Karpas-422 (cell line): ENCODE results near the gene MIPOL1. TPM values are rescaled to one million over a fixed set of nuclear protein-coding genes. Genes with fewer than 3 reads are reported as not detected.

Experiments
- DNase-seq: peaks from one replicate; pipeline ENCODE4 v3.0.0-alpha.2; 2015
- H2AFZ ChIP-seq: fragments of 200-600 bp; sonication (generic); 2 replicates; pipeline ENCODE4 v1.6.1; 2014; ENCODE audit warnings: antibody characterized with exemption, low read length, mixed read lengths
- H3K27ac ChIP-seq: fragments of 200-600 bp; sonication (generic); 2 replicates; pipeline ENCODE4 v1.5.1; 2014; ENCODE audit warnings: mild to moderate bottlenecking, low read length, moderate library complexity
- H3K27me3 ChIP-seq: fragments of 200-600 bp; sonication (generic); 2 replicates; pipeline ENCODE4 v1.6.1; 2014; ENCODE audit warnings: low read length, mixed read lengths
- H3K36me3 ChIP-seq: fragments of 200-600 bp; sonication (generic); 2 replicates; pipeline ENCODE4 v1.6.1; 2014; ENCODE audit warnings: low read length, mixed read lengths; ENCODE audit not compliant: insufficient read depth
- H3K4me1 ChIP-seq: fragments of 200-600 bp; sonication (generic); 2 replicates; pipeline ENCODE4 v1.6.1; 2014; ENCODE audit warnings: mild to moderate bottlenecking, low read length, mixed read lengths
- H3K4me2 ChIP-seq: fragments of 200-600 bp; sonication (generic); 2 replicates; pipeline ENCODE4 v1.6.1; 2014; ENCODE audit warnings: low read length, low read depth, mild to moderate bottlenecking; ENCODE audit not compliant: poor library complexity, severe bottlenecking
- H3K4me3 ChIP-seq: fragments of 200-600 bp; sonication (generic); 2 replicates; pipeline ENCODE4 v1.5.1; 2014; ENCODE audit warnings: mild to moderate bottlenecking, antibody characterized with exemption, low read length, mixed read lengths
- H3K79me2 ChIP-seq: fragments of 200-600 bp; sonication (generic); 2 replicates; pipeline ENCODE4 v1.6.1; 2014; ENCODE audit warnings: mild to moderate bottlenecking, low read length, mixed read lengths
- H3K9ac ChIP-seq: fragments of 200-600 bp; sonication (generic); 2 replicates; pipeline ENCODE4 v1.6.0; 2014; ENCODE audit warnings: low read length
- H3K9me2 ChIP-seq: fragments of 200-600 bp; sonication (generic), shearing (Covaris generic); replicated peaks from 2 replicates; pipeline ENCODE4 v1.6.0; 2014; ENCODE audit warnings: mild to moderate bottlenecking, low read length, moderate library complexity; ENCODE audit not compliant: insufficient read depth
- H3K9me3 ChIP-seq: fragments of 300-700, 200-600 bp; sonication (generic); 2 replicates; pipeline ENCODE4 v1.6.1; 2014; ENCODE audit warnings: low read length, mixed read lengths
- H4K20me1 ChIP-seq: fragments of 200-600 bp; sonication (generic); 2 replicates; pipeline ENCODE4 v1.6.1; 2014; ENCODE audit warnings: mild to moderate bottlenecking, antibody characterized with exemption, low read length, low read depth; ENCODE audit not compliant: insufficient read depth
- total RNA-seq: library from RNA; depleted of rRNA; stranded (reverse); fragments of >200 nt; shearing (Covaris generic); gene quantifications from 2 replicates; pipeline ENCODE4 v1.2.3, GENCODE V29; 2014; ENCODE audit warnings: low replicate concordance

Gene MIPOL1
- total RNA-seq, 1 experiment from 2014 or later = not detected

DNA sequence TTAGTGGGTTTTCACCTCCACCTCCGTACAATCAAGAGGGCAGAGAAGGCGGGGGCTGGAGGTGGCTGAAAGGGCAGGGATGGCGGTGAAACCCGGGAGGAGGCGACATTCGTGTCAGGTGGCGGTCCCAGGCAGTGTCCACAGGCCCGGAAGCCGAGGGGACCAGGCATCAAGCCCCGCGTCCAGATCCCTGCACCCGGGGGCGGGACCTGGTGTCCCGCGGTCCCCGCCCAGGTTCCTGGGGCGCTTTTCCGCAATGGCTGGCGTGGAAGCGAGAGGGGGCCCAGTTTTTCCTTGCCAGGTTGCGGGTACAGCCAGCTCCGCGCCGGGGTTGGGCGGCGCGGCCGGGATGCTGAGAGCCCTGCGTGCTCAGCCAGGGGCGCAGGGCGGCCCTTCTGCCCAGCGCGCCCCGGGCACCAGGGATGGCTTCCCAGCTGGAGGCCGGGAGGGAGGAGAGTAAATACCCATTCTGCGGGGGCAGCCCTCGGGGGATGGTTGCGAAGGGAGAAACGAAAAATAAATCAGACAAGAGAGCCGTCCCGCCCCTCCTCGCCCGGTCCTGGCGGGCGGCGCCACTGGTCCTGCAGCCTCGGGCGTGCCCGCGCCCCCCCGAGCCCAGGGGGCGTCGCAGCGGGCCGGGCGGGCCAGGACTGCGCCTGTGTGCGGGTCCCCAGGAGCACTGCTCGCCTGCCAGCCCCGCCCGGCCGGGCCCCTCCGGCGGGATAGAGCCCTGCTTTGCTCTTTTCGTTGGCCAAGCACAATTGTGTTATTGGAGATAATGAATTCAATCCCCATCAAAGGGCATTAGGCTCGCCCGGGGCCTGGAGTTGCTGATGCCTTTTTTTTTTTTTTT is 385.8 kb downstream of the MIPOL1 start:
- no peak overlapping the region for H3K9ac ChIP-seq
- no peak for DNase-seq
- H3K36me3 ChIP-seq = no peaks in the 10 kb centered on the region
- H3K4me2 ChIP-seq = no peak overlapping the region
- H3K4me3 ChIP-seq = no peak overlapping the region
- no peaks in the 10 kb centered on the region for H4K20me1 ChIP-seq
- no peaks in the 10 kb centered on the region for H3K9me2 ChIP-seq
- peaks cover 6% of the 10 kb centered on the region for H3K4me1 ChIP-seq
- no peak overlapping the region for H2AFZ ChIP-seq
- no peak overlapping the region for H3K27ac ChIP-seq
- no peaks in the 10 kb centered on the region for H3K27me3 ChIP-seq
- no peaks in the 10 kb centered on the region for H3K79me2 ChIP-seq
- H3K9me3 ChIP-seq = no peaks in the 10 kb centered on the region

DNA sequence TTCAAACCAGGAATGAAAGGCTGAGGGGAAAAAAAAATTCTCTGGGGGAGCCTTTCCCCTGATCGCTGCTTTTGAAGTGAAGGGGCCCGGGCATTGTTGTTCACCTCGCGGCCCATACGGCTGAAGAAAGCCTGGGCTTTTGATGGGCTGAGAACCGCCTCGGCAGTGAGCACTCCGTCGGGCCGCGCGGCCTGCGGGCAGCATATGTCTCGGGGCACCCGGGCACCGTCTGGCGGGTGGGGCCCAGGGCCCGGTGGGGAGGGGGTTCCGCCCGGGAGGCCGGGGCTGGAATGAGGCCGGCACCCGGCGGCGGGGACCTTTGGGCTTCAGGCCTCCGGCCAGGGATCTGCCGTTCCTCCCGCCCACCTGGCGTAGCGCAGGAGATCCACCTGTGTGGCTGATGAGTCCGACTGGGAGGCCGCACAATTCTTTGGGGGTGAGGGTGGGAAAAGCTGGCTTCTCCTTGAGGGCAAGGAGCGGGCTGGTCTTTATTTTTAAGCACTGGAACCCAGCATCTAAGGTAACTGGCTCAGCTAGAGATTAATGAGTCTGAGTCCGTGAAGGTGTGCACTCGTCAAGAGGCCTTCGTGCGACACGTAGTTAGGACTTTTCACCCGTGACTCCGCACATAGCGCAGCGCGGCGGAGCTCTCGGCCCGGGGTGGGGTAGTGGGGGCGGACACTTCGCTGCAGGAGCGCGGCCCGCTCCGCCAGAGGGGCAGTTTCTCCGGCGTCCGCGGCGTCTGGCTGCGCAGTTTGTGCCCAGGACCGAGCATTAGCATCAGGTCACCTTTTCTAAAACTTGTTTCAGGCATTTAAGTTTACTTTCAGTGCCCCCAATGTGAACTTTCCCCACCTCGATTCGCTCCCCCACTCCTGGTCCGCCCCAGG is 386.7 kb downstream of the MIPOL1 start:
- no peak overlapping the region for H2AFZ ChIP-seq
- no peaks in the 10 kb centered on the region for H3K27me3 ChIP-seq
- H3K9ac ChIP-seq = no peak overlapping the region

DNA sequence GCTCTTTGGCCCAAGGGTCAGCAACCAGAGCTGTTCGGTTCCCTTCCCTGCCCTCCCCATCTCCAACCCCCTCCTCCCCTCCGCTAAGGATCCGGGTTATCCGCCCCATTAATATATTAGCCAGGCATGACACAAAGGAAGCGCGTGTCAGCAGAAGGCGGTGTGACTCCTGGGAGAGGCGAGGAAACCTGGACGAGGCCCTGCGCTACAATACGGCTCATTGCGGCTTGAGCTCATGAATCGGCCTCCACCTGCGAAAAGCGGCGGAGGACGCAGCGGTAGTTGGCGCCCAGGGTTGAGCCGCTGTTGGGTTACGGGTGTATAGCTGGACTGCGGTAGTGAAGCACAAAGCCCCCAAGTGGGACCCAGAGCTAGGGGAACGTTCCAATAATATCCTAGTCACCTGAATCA is 387.4 kb downstream of the MIPOL1 start:
- H3K9me3 ChIP-seq = no peaks in the 10 kb centered on the region
- H3K4me1 ChIP-seq = peaks cover 13% of the 10 kb centered on the region
- no peak overlapping the region for H3K27ac ChIP-seq
- H3K9ac ChIP-seq = no peak overlapping the region
- no peaks in the 10 kb centered on the region for H3K79me2 ChIP-seq
- H3K4me2 ChIP-seq = no peak overlapping the region
- H2AFZ ChIP-seq = no peak overlapping the region
- H3K9me2 ChIP-seq = no peaks in the 10 kb centered on the region
- no peak overlapping the region for H3K4me3 ChIP-seq
- DNase-seq = no peak
- no peaks in the 10 kb centered on the region for H4K20me1 ChIP-seq
- no peaks in the 10 kb centered on the region for H3K27me3 ChIP-seq
- H3K36me3 ChIP-seq = no peaks in the 10 kb centered on the region

More for the DNA sequence above, 386.7 kb downstream of the MIPOL1 start:
- no peak for DNase-seq
- Histone ChIP-seq H3K4me3 (no peak overlapping the region), H3K79me2 (no peaks in the 10 kb centered on the region), H3K27ac (no peak overlapping the region), H3K36me3 (no peaks in the 10 kb centered on the region), H3K9me3 (no peaks in the 10 kb centered on the region), H4K20me1 (no peaks in the 10 kb centered on the region), H3K4me2 (no peak overlapping the region), H3K4me1 (peaks cover 10% of the 10 kb centered on the region), H3K9me2 (no peaks in the 10 kb centered on the region)

DNA sequence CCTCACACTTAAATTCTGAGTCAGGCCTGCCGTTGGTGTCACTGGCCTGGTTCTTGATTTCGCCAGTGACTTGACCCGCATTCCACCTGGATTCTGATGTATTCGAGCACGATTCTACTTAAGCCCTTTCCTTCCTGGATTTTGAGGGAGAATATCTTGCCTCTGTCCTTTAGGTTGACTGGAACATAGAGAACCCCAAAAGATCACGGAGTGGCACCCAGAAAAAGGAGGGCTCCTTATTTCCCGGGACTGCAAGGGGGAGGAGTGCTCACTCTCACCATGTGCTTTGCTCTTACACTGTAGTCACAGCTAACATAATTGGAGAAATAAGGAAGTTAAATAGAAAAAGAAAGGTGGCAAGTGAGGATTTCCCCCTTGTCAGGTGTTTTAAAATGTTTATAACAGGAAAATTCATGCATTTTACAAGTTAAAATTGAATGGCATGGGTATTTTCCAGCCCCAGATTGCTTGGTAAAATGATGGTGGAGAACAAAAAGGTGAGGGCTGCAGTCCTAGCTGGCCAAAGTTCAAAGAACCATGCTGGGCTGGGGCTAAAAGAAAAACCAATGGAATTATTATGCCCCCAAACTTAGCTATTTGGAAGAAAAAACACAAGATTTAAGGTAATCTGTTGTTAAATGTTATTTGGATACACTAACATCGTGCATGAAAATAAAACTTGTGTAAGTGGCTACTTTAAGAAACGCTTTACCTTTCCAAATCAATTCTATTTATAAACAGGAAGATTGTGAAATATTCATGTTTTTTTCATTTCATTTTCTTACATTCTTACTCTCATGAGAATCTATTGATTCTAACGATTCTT is 388.4 kb downstream of the MIPOL1 start:
- H3K9ac ChIP-seq = no peak overlapping the region
- no peaks in the 10 kb centered on the region for H3K79me2 ChIP-seq
- H3K27me3 ChIP-seq = no peaks in the 10 kb centered on the region

DNA sequence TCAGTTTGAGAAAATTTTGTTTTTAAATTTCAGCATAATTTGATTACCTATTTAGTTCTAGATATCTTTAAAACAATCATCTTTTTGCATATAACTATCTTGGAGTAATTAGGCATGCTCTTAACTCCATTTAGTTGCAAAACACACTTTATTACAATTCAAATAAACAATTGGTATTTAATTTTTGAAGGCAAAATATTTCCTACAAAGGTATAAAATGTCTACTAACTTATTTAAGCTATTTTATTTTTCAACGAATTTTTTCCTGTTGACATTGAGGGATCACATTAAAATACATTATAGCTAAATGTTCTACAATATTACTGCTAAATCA is 389.0 kb downstream of the MIPOL1 start:
- H3K9me3 ChIP-seq = no peaks in the 10 kb centered on the region
- H4K20me1 ChIP-seq = no peaks in the 10 kb centered on the region
- H3K79me2 ChIP-seq = no peaks in the 10 kb centered on the region
- H3K36me3 ChIP-seq = no peaks in the 10 kb centered on the region
- H3K9ac ChIP-seq = no peak overlapping the region
- H3K4me3 ChIP-seq = no peak overlapping the region
- no peaks in the 10 kb centered on the region for H3K27me3 ChIP-seq
- peaks cover 13% of the 10 kb centered on the region for H3K4me1 ChIP-seq
- DNase-seq = no peak
- no peak overlapping the region for H3K27ac ChIP-seq
- no peak overlapping the region for H2AFZ ChIP-seq
- H3K4me2 ChIP-seq = no peak overlapping the region
- H3K9me2 ChIP-seq = no peaks in the 10 kb centered on the region

More for the DNA sequence above, 388.4 kb downstream of the MIPOL1 start:
- H3K4me1 ChIP-seq = peaks cover 13% of the 10 kb centered on the region
- no peak overlapping the region for H3K4me2 ChIP-seq
- DNase-seq = no peak
- no peaks in the 10 kb centered on the region for H3K9me2 ChIP-seq
- H2AFZ ChIP-seq = 0 out of 2 replicates have a peak overlapping the region, but pooled peaks have one; percentile 9
- no peaks in the 10 kb centered on the region for H3K36me3 ChIP-seq
- H3K27ac ChIP-seq = no peak overlapping the region
- no peaks in the 10 kb centered on the region for H3K9me3 ChIP-seq
- no peaks in the 10 kb centered on the region for H4K20me1 ChIP-seq
- H3K4me3 ChIP-seq = no peak overlapping the region

DNA sequence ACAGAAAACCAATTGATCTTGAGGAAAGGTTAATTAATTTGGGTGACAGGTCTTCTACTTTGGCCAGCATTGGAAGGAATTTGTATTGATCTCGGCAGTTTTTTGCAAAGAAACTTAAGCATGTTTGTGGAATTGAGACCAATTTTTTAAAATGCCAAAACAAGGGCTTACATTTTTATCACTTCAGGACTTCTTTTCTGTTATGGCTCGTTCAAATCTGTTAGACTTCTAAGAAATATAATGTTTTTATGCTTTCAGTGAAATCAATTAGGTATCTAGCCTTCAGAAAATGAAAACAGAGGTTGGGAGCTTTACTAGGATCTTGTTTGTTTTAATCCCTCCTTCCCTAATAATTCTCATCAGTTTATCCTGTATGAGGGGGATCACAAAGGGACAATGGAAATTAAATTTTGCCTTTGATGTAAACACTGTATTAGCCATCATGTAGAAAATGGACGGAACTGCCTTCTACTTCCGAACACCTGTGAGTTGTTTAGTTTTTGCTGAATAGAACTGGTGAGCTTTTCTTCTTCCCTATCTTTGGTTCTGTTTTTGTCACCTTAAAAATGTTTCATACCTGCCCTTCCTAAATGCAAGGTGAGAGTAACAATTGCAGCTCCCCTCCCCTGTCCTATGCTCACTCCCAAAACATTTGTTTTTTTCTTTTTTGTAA is 389.5 kb downstream of the MIPOL1 start:
- Histone ChIP-seq H3K36me3 (no peaks in the 10 kb centered on the region), H3K9me2 (no peaks in the 10 kb centered on the region), H3K4me2 (no peak overlapping the region), H3K4me1 (peaks cover 12% of the 10 kb centered on the region), H3K79me2 (no peaks in the 10 kb centered on the region), H3K27me3 (no peaks in the 10 kb centered on the region), H3K27ac (no peak overlapping the region), H4K20me1 (no peaks in the 10 kb centered on the region), H3K9me3 (no peaks in the 10 kb centered on the region), H3K9ac (no peak overlapping the region), H2AFZ (no peak overlapping the region), H3K4me3 (no peak overlapping the region)
- no peak for DNase-seq

DNA sequence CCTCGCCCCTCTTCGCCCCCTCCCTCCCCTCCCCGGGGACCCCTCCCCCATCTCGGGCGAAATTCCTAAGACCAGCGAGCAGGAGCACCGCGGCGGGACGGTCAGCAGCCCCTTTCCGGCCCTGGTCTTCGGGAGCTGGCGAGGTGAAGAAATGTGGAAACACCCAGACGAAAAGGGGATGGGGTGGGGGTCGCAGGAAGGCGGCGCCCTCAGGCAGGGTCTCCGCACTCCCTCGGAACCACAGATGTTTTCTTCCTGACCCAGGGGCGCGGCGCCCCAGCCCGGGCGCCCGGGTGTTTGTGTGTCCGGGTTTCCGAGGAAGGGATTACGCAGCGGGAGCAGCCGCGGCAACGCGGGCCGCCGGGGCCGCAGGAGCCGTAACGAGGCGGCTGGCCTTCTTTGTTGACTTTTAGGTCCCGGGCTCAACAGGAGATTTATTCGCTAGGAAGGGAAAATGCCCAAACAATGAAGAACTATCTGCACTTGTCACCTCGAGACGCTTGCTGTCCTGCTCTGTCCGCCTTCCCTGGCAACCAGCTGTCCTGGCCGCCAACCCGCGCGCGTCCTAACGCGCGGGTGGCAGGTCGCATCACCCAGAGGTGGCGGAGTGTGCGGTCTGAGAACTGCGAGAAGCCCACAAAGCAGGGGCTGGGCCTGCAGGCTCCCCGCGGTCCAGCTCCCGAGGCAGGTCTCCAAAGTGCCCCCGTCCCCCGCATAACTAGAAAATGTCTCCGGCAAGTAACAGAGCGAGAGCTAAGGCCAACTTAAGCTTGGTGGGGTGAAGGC is 390.3 kb downstream of the MIPOL1 start:
- Histone ChIP-seq H3K36me3 (no peaks in the 10 kb centered on the region), H3K9me3 (no peaks in the 10 kb centered on the region), H3K9ac (no peak overlapping the region), H3K27ac (no peak overlapping the region), H3K9me2 (no peaks in the 10 kb centered on the region), H2AFZ (no peak overlapping the region), H3K4me1 (peaks cover 8% of the 10 kb centered on the region), H3K4me3 (no peak overlapping the region), H3K79me2 (no peaks in the 10 kb centered on the region), H3K4me2 (no peak overlapping the region), H4K20me1 (no peaks in the 10 kb centered on the region), H3K27me3 (no peaks in the 10 kb centered on the region)
- no peak for DNase-seq
